ENCODE results near the gene UNC5B.
"Not testable (repeated sequence)": the region's sequence is repeated elsewhere in the genome, so short reads cannot be mapped to it uniquely, and the experiment has no call there.

Gene UNC5B

GRCh38 chr10:71209731-71210541, 2.4 kb upstream of the UNC5B start:
- DNase-seq = no peak

GRCh38 chr10:71210542-71210871, 1.9 kb upstream of the UNC5B start:
- no peak for DNase-seq

- DNase-seq = no peak
These were observed 1.3 kb upstream of the UNC5B start for GRCh38 chr10:71211053-71211452.

- DNase-seq = no peak
These were observed 524 bp upstream of the UNC5B start for GRCh38 chr10:71211775-71212317.

GRCh38 chr10:71213127-71213621, 804 bp downstream of the UNC5B start:
- peak; percentile 10 for DNase-seq

GRCh38 chr10:71213761-71214440, 1.5 kb downstream of the UNC5B start:
- DNase-seq = no peak

GRCh38 chr10:71214641-71215559, 2.5 kb downstream of the UNC5B start:
- no peak for DNase-seq

- no peak for DNase-seq
These were observed 4.0 kb downstream of the UNC5B start for GRCh38 chr10:71216363-71216695.

- DNase-seq = no peak
These were observed 4.4 kb downstream of the UNC5B start for GRCh38 chr10:71216751-71217265.

- DNase-seq = no peak
These were observed 5.1 kb downstream of the UNC5B start for GRCh38 chr10:71217266-71218045.

GRCh38 chr10:71218046-71218650, 5.8 kb downstream of the UNC5B start:
- no peak for DNase-seq

GRCh38 chr10:71218651-71219050, 6.3 kb downstream of the UNC5B start:
- DNase-seq = no peak

GRCh38 chr10:71219236-71219917, 7.0 kb downstream of the UNC5B start:
- not testable (repeated sequence) for DNase-seq

- no peak for DNase-seq
These were observed 7.7 kb downstream of the UNC5B start for GRCh38 chr10:71219918-71220688.

- DNase-seq = no peak
These were observed 8.5 kb downstream of the UNC5B start for GRCh38 chr10:71220689-71221540.

- no peak for DNase-seq
These were observed 9.3 kb downstream of the UNC5B start for GRCh38 chr10:71221586-71222202.

GRCh38 chr10:71222601-71223346, 10.4 kb downstream of the UNC5B start:
- DNase-seq = no peak
